Testis (tissue), 3 donors: ENCODE data around the gene PRDM11. TPM values are rescaled to one million over a fixed set of nuclear protein-coding genes. Genes with fewer than 3 reads are reported as not detected.

Experiments used
- DNase-seq: peaks from one replicate; pipeline ENCODE4 v3.0.0-alpha.2; 2019
- H3K27ac ChIP-seq, 2 donors: fragments of 200-600 bp; sonication (generic); one replicate each; pipeline ENCODE4 v1.5.1; 2019
- H3K27me3 ChIP-seq: fragments of 200-600 bp; sonication (generic); one replicate; pipeline ENCODE4 v1.5.1; 2019
- H3K36me3 ChIP-seq: fragments of 200-600 bp; sonication (generic); one replicate; pipeline ENCODE4 v1.5.1; 2017; ENCODE audit warnings: low read depth; ENCODE audit errors: missing control alignments
- H3K4me1 ChIP-seq: fragments of 200-600 bp; sonication (generic); one replicate; pipeline ENCODE4 v1.5.1; 2019
- H3K4me3 ChIP-seq, 2 donors: fragments of 200-600 bp; sonication (generic); one replicate each; pipeline ENCODE4 v1.5.1; 2017 to 2019
- H3K9me3 ChIP-seq: fragments of 200-600 bp; sonication (generic); one replicate; pipeline ENCODE4 v1.5.1; 2017
- CTCF ChIP-seq, 3 experiments: fragments of 450-650 bp in 2 of 3; fragments of 200-600 bp in 1 of 3; sonication (generic) in 1 of 3; IDR thresholded peaks; one replicate each; pipeline ENCODE4 v1.5.1; 2016 to 2019; ENCODE audit warnings: antibody characterized with exemption in 3 of 3, mild to moderate bottlenecking in 2 of 3, moderate library complexity in 1 of 3
- POLR2A ChIP-seq: fragments of 450-650 bp; IDR thresholded peaks from one replicate; pipeline ENCODE4 v1.6.1; 2017; ENCODE audit warnings: antibody characterized with exemption, mild to moderate bottlenecking, moderate library complexity
- whole genome bisulfite sequencing, 2 donors: methylation state at CpG; one replicate each; pipeline ENCODE4 v1.1.5; 2018; 5-methylcytosine and 5-hydroxymethylcytosine counted together
- intact Hi-C: fragments of 100-400 bp; cut with DNase I; formaldehyde crosslinking; loops from one replicate; pipeline ENCODE4 v1.15.1; 2023; ENCODE audit warnings: low total_unique reads
- polyA plus RNA-seq: library from polyadenylated mRNA; stranded (reverse); fragments of 350-450 nt; fragmentation: Illumina TruSeq; extraction: RNeasy Lipid Tissue Mini Kit (QIAGEN cat#74804); gene quantifications from one replicate; pipeline ENCODE4 v1.2.3, GENCODE V29; 2014; ENCODE audit warnings: low read depth, low replicate concordance; ENCODE audit not compliant: insufficient read depth
- total RNA-seq, 2 donors: library from RNA; depleted of rRNA; stranded (reverse); fragments of >200 nt; gene quantifications; one replicate each; pipeline ENCODE4 v1.2.3, GENCODE V29; 2016

PRDM11 gene
- total and polyA plus RNA-seq, 3 donors from 2014 or later = 6.4 to 15.9 (median 13.6) TPM

- WGBS, 2 donors = 13 to 28% methylated on average over 22 to 29 of the region's 29 CpGs
These were observed 63.7 kb downstream of the PRDM11 start for GRCh38 chr11:45209891-45210699.

DNA sequence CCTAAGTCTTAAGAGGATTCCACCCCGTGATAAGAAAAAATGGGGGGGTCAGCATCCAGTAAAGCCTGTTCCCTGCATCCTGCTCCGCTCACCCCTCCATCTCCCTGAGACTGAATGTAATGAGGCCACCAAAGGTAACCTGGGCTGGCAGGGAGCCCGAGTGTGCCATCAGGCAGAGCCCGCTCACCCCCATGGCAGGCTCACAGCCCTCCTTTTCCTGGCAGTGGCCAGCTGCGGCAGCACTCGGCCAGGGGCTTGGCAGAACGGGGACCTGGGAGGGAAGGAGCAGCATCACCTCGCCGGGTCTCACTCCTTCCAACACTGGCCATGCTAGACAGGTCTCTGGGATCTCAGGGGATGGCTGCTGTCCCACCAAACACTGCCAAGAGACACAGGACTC, 64.4 kb downstream of the PRDM11 start:
- Histone ChIP-seq H3K36me3 (no peaks in the 10 kb centered on the region), H3K4me1 (peaks cover 33% of the 10 kb centered on the region), H3K27me3 (no peaks in the 10 kb centered on the region), H3K9me3 (no peaks in the 10 kb centered on the region), H3K27ac (peak overlapping the region; percentile 86 to 87), H3K4me3 (no peak overlapping the region)
- no peak for DNase-seq
- no peak for TF ChIP-seq CTCF (IDR thresholded peaks at IDR 0.05)
- no peak for TF ChIP-seq POLR2A
- 83 to 89% methylated on average over 7 to 9 of the region's 9 CpGs for WGBS, 2 donors
- intact Hi-C loops = loop anchor here (10.0 kb wide), 1 partner anchor 66 kb away; the partner anchor contains the start of gene PRDM11

More at GRCh38 chr11:45209891-45210699, 63.7 kb downstream of the PRDM11 start:
- peak; percentile 97 for DNase-seq
- H3K27ac ChIP-seq = peak overlapping the region; percentile 86 to 87
- no peaks in the 10 kb centered on the region for H3K36me3 ChIP-seq
- H3K4me3 ChIP-seq = no peak overlapping the region
- H3K9me3 ChIP-seq = no peaks in the 10 kb centered on the region
- TF ChIP-seq CTCF (IDR thresholded peaks at IDR 0.05) = peak in 1 of 3 experiments; percentile 2
- no peak for TF ChIP-seq POLR2A
- peaks cover 27% of the 10 kb centered on the region for H3K4me1 ChIP-seq
- intact Hi-C loops = loop anchor here (10.0 kb wide), 1 partner anchor 65 kb away; the partner anchor contains the start of gene PRDM11
- no peaks in the 10 kb centered on the region for H3K27me3 ChIP-seq

DNA sequence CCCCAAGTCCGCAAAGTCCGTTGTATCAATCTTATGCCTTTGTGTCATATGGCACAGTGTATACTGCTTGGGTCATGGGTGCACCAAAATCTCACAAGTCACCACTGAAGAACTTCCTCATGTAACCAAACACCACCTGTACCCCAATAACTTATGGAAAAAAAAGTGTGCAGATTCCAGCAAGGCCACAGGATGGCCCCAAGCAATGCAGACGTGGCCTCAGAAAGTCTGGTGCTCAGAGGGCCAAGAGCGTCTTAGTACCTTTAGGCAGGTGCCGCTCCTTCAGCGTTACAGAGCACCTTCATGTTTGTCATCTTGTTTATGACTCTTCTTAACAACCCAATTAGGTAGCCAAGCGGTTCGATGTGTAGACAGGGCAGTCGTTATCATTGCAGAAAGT, 65.3 kb downstream of the PRDM11 start:
- H3K4me1 ChIP-seq = peaks cover 33% of the 10 kb centered on the region
- DNase-seq = no peak
- WGBS, 2 donors = 85 to 88% methylated on average over 9 of the region's 9 CpGs
- H3K27ac ChIP-seq = no peak overlapping the region
- no peak for TF ChIP-seq CTCF (IDR thresholded peaks at IDR 0.05)
- TF ChIP-seq POLR2A = no peak
- no peaks in the 10 kb centered on the region for H3K36me3 ChIP-seq
- intact Hi-C loops = loop anchor here (10.0 kb wide), 1 partner anchor 67 kb away; the partner anchor contains the start of gene PRDM11
- no peak overlapping the region for H3K4me3 ChIP-seq
- H3K27me3 ChIP-seq = no peaks in the 10 kb centered on the region
- no peaks in the 10 kb centered on the region for H3K9me3 ChIP-seq

DNA sequence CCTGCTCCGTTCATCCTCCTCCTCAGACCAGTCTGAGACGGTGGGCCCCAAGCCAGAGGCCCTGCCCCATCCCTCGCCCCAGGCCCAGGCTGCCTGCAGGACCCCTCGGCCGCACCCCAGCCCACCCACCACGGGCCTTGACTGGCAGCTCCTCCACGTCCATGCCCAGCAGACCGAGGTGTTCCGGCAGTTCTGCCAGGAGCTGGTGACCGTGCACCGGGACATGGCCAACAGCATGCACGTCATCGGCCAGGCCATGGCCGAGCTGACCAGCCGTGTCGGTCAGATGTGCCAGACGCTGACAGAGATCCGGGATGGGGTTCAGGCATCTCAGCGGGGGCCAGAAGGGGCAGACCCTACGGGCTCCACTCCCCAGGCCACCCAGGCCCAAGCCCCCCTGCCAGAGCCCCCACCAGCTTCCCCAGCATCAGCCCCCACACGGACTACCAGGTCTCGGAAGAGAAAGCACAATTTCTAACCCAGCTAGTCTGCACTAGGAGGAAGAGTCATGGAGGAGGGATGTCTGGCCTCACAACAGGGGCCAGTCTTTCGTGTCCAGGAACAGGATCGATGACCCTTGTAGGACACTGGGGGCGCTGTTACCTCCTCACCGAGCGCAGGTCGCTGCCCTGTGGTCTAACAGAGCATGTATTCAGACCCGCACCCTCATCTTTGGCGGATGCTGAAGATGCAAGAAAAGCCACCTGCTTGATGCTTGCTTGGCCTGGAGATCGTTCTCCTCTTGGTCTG, 66.3 kb downstream of the PRDM11 start:
- Histone ChIP-seq H3K4me3 (no peak overlapping the region), H3K27ac (no peak overlapping the region), H3K36me3 (no peaks in the 10 kb centered on the region), H3K9me3 (no peaks in the 10 kb centered on the region), H3K27me3 (no peaks in the 10 kb centered on the region), H3K4me1 (peaks cover 33% of the 10 kb centered on the region)
- no peak for DNase-seq
- WGBS, 2 donors = 88 to 92% methylated on average over 10 to 31 of the region's 31 CpGs
- intact Hi-C loops = loop anchor here (10.0 kb wide), 1 partner anchor 68 kb away; the partner anchor contains the start of gene PRDM11
- TF ChIP-seq CTCF (IDR thresholded peaks at IDR 0.05) (no peak), POLR2A (no peak)
